Ishikawa (cell line): ENCODE data around the gene PSENEN.

Experiments
- EGR1 ChIP-seq: IDR thresholded peaks from 2 replicates; pipeline ENCODE4 v1.6.1; 2012
- TCF12 ChIP-seq: IDR thresholded peaks from 2 replicates; pipeline ENCODE4 v1.6.1; 2012; ENCODE audit warnings: low read depth
- YY1 ChIP-seq: IDR thresholded peaks from 2 replicates; pipeline ENCODE4 v1.6.1; 2012; ENCODE audit warnings: low read depth
- ZBTB7A ChIP-seq: IDR thresholded peaks from 2 replicates; pipeline ENCODE4 v1.6.1; 2012; ENCODE audit warnings: low read depth
- TF ChIP-seq, protein P1 (sequence below): IDR thresholded peaks from 2 replicates; pipeline ENCODE4 v1.6.1; 2012
- TF ChIP-seq, protein P2 (sequence below): IDR thresholded peaks from 2 replicates; pipeline ENCODE4 v1.6.1; 2012

DNA sequence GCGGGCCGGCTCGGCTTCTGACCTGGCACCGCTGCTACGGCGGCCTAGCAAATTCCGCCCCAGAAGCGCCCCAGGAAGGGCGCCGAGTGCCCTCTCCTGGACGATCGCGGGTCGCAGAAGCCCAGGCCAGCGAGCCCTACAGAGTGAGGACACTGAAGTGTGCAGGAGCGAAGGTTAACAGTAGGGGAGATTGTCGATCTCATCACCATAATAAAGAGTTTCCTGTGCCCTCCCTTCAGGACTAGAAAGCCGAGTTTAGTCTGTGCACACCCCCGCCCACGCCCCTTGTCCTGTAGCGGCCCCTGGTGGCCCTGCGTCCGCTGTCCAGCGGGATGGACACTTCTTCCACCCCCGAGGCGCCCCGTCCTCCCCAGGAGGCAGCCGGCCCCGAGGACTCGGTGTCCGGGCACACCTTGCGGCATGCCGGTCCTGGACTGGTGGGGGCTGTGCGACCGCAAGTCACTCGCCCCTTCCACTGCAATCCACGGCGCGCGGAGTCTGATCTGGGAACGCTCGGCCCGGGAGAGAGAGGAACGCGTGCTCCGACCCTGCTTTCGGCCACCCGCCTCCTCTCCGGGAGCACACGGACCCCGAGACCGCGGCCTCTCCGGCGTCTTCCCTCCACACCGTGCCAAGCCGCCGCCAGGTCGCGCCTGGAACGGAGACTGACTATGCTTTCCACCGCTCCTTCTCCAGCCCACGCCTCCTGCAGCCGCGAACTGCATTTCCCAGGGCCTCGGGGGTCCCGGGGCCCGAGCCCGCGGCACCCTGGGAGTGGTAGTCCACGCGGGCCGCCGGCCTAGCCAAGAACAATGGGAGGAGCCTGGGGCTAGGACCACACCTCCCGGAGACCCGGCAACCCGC, 28.4 kb upstream of the PSENEN start:
- peak; percentile 94 for TF ChIP-seq EGR1
- peak; percentile 89; the same call in 1 of the 2 replicates for TF ChIP-seq ZBTB7A
- peak; percentile 38 for TF ChIP-seq YY1
- TF ChIP-seq, protein P1, sequence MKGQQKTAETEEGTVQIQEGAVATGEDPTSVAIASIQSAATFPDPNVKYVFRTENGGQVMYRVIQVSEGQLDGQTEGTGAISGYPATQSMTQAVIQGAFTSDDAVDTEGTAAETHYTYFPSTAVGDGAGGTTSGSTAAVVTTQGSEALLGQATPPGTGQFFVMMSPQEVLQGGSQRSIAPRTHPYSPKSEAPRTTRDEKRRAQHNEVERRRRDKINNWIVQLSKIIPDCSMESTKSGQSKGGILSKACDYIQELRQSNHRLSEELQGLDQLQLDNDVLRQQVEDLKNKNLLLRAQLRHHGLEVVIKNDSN, result peak; percentile 17; the same call in 1 of the 2 replicates
- TF ChIP-seq, protein P2, sequence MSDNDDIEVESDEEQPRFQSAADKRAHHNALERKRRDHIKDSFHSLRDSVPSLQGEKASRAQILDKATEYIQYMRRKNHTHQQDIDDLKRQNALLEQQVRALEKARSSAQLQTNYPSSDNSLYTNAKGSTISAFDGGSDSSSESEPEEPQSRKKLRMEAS, result peak; percentile 26; the same call in 1 of the 2 replicates
- peak; percentile 77 for TF ChIP-seq TCF12
